Measurements from ENCODE around the gene ACCSL. TPM values are rescaled to one million over a fixed set of nuclear protein-coding genes. Genes with fewer than 3 reads are reported as not detected.
A peak's percentile ranks its signal among the peaks of the same experiment; 100 is the strongest.

The ACCSL gene
- polyA plus RNA-seq, 3 donors, result not detected

- peak; percentile 32 to 60 (median 45) for DNase-seq
- peaks cover 8 to 16% of the 10 kb centered on the region in 2 donors for H3K36me3 Mint-ChIP-seq
- no peaks in the 10 kb centered on the region for H3K27me3 ChIP-seq (ENCODE audit: control insufficient read depth in 2 of 2, insufficient read depth in 2 of 2, low read length in 2 of 2)
- peak overlapping the region; percentile 78 to 96 (median 94) for H3K27ac Mint-ChIP-seq
- peak overlapping the region; percentile 88 for H3K9ac ChIP-seq (ENCODE audit: insufficient read depth, low read length, poor library complexity, severe bottlenecking)
- no peaks in the 10 kb centered on the region for H3K79me2 ChIP-seq (ENCODE audit: insufficient read depth, low read length)
- H3K27ac ChIP-seq (ENCODE audit: low read depth in 1 of 2, low read length in 2 of 2), result peak overlapping the region; percentile 75 to 87
- H2AFZ ChIP-seq (ENCODE audit: insufficient read depth, low read depth, low read length, poor library complexity, severe bottlenecking), result peak overlapping the region; percentile 93
- no peak for TF ChIP-seq CTCF (IDR thresholded peaks at IDR 0.05)
- peaks cover 0 to 4% (median 1%) of the 10 kb centered on the region in 3 donors for H3K27me3 Mint-ChIP-seq (ENCODE audit: low read depth in 3 of 3)
- H3K4me1 ChIP-seq (ENCODE audit: control insufficient read depth in 1 of 2, insufficient read depth in 2 of 2, low read length in 2 of 2), result peaks cover 17% of the 10 kb centered on the region in 2 donors
- 2% methylated on average over 4 of the region's 10 CpGs for WGBS (ENCODE audit: insufficient coverage)
- H3K9me3 ChIP-seq (replicated peaks in 1 of 2; ENCODE audit: control insufficient read depth in 1 of 2, insufficient read depth in 1 of 2, low read length in 2 of 2), result no peaks in the 10 kb centered on the region
- peaks cover 0 to 3% of the 10 kb centered on the region in 2 donors for H3K36me3 ChIP-seq (replicated peaks in 1 of 2; ENCODE audit: control insufficient read depth in 1 of 2, insufficient read depth in 2 of 2, low read length in 2 of 2)
- H3K4me3 Mint-ChIP-seq, result peak overlapping the region; percentile 95
- H3K4me1 Mint-ChIP-seq, result peaks cover 20% of the 10 kb centered on the region
- no peaks in the 10 kb centered on the region for H4K20me1 ChIP-seq (ENCODE audit: insufficient read depth, low read length)
- H3K9me3 Mint-ChIP-seq, result peaks cover 0 to 4% (median 0%) of the 10 kb centered on the region in 7 donors
- intact Hi-C loops (cut with micrococcal nuclease), result no loop called here
- H3K4me2 ChIP-seq (replicated peaks; ENCODE audit: extremely low read depth, low read length, poor library complexity, severe bottlenecking), result peak overlapping the region; percentile 74
- H3K4me3 ChIP-seq (replicated peaks in 1 of 3; ENCODE audit: low read depth in 2 of 3, low read length in 3 of 3), result peak overlapping the region; percentile 67 to 93 (median 84)
These were observed 19.0 kb downstream of the ACCSL start for GRCh38 chr11:44066732-44067141.

- H3K27ac ChIP-seq (ENCODE audit: low read depth in 1 of 2, low read length in 2 of 2), result peak overlapping the region in 1 of 2 donors; percentile 87
- peaks cover 0 to 3% of the 10 kb centered on the region in 2 donors for H3K36me3 ChIP-seq (replicated peaks in 1 of 2; ENCODE audit: control insufficient read depth in 1 of 2, insufficient read depth in 2 of 2, low read length in 2 of 2)
- Mint-ChIP-seq H3K27ac (peak overlapping the region; percentile 76 to 96 (median 94)), H3K4me3 (peak overlapping the region; percentile 95), H3K4me1 (peaks cover 20% of the 10 kb centered on the region), H3K9me3 (peaks cover 0 to 4% (median 0%) of the 10 kb centered on the region in 7 donors), H3K27me3 (ENCODE audit: low read depth in 3 of 3) (peaks cover 0 to 4% (median 1%) of the 10 kb centered on the region in 3 donors), H3K36me3 (peaks cover 8 to 16% of the 10 kb centered on the region in 2 donors)
- H3K27me3 ChIP-seq (ENCODE audit: control insufficient read depth in 2 of 2, insufficient read depth in 2 of 2, low read length in 2 of 2), result no peaks in the 10 kb centered on the region
- H3K9me3 ChIP-seq (replicated peaks in 1 of 2; ENCODE audit: control insufficient read depth in 1 of 2, insufficient read depth in 1 of 2, low read length in 2 of 2), result no peaks in the 10 kb centered on the region
- H4K20me1 ChIP-seq (ENCODE audit: insufficient read depth, low read length), result no peaks in the 10 kb centered on the region
- intact Hi-C loops (cut with micrococcal nuclease), result no loop called here
- 3% methylated on average over 5 of the region's 5 CpGs for WGBS (ENCODE audit: insufficient coverage)
- H2AFZ ChIP-seq (ENCODE audit: insufficient read depth, low read depth, low read length, poor library complexity, severe bottlenecking), result peak overlapping the region; percentile 93
- no peak for TF ChIP-seq CTCF (IDR thresholded peaks at IDR 0.05)
- H3K79me2 ChIP-seq (ENCODE audit: insufficient read depth, low read length), result no peaks in the 10 kb centered on the region
- peak; percentile 37 to 70 (median 52) for DNase-seq
- H3K4me3 ChIP-seq (replicated peaks in 1 of 3; ENCODE audit: low read depth in 2 of 3, low read length in 3 of 3), result peak overlapping the region in 2 of 3 experiments; percentile 84 to 93
- peak overlapping the region; percentile 88 for H3K9ac ChIP-seq (ENCODE audit: insufficient read depth, low read length, poor library complexity, severe bottlenecking)
- peak overlapping the region; percentile 74 for H3K4me2 ChIP-seq (replicated peaks; ENCODE audit: extremely low read depth, low read length, poor library complexity, severe bottlenecking)
- H3K4me1 ChIP-seq (ENCODE audit: control insufficient read depth in 1 of 2, insufficient read depth in 2 of 2, low read length in 2 of 2), result peaks cover 17% of the 10 kb centered on the region in 2 donors
These were observed 19.5 kb downstream of the ACCSL start for GRCh38 chr11:44067266-44067665.
